K562 (cell line): ENCODE measurements around the gene TRAPPC5. TPM values are rescaled to one million over a fixed set of nuclear protein-coding genes. Genes with fewer than 3 reads are reported as not detected.
A peak's percentile ranks its signal among the peaks of the same experiment; 100 is the strongest.

Experiments used
- ASH1L ChIP-seq: fragments of 450-650 bp; IDR thresholded peaks from 2 replicates; pipeline ENCODE4 v1.6.1; 2018; ENCODE audit warnings: borderline replicate concordance, mild to moderate bottlenecking, low read depth; ENCODE audit not compliant: partially characterized antibody
- CREB3L1 ChIP-seq: fragments of 450-650 bp; IDR thresholded peaks from 2 replicates; pipeline ENCODE4 v1.6.1; 2014; ENCODE audit warnings: low read depth, mild to moderate bottlenecking, moderate library complexity, borderline replicate concordance
- ETV1 ChIP-seq: fragments of 450-650 bp; conservative IDR thresholded peaks from 2 replicates; pipeline ENCODE4 v1.6.1; 2016; ENCODE audit warnings: missing genetic modification characterization, control low read depth, low read depth, missing compliant biosample characterization
- FOXA1 ChIP-seq: fragments of 450-650 bp; IDR thresholded peaks from 2 replicates; pipeline ENCODE4 v1.6.1; 2016; ENCODE audit warnings: mild to moderate bottlenecking, borderline replicate concordance
- FUS ChIP-seq: fragments of 200-400 bp; formaldehyde crosslinking; optimal IDR thresholded peaks from 2 replicates; pipeline ENCODE3; 2017; ENCODE audit warnings: low read depth, low read length
- GTF3C2 ChIP-seq: IDR thresholded peaks from 3 replicates; pipeline ENCODE4 v1.6.1; 2011; ENCODE audit warnings: borderline replicate concordance, mild to moderate bottlenecking, moderate library complexity; ENCODE audit not compliant: insufficient read length; ENCODE audit errors: extremely low read depth
- POLR2A ChIP-seq: fragments of 450-650 bp; conservative IDR thresholded peaks from 2 replicates; pipeline ENCODE4 v1.6.1; 2016
- POLR3A ChIP-seq: IDR thresholded peaks from 2 replicates; pipeline ENCODE4 v1.6.1; 2011; ENCODE audit warnings: borderline replicate concordance, mild to moderate bottlenecking, moderate library complexity; ENCODE audit not compliant: insufficient read length, insufficient read depth; ENCODE audit errors: extremely low read depth
- PPARD ChIP-seq: fragments of 250-450 bp; sonication (Bioruptor Pico); IDR thresholded peaks from 2 replicates; pipeline ENCODE4 v1.8.0; 2022; ENCODE audit warnings: inconsistent platforms, mild to moderate bottlenecking, moderate library complexity
- SIRT6 ChIP-seq: IDR thresholded peaks from one replicate; pipeline ENCODE4 v1.6.1; 2012; ENCODE audit warnings: low read depth, mild to moderate bottlenecking, control low read depth, inconsistent platforms, low read length, moderate library complexity
- SRF ChIP-seq, 2 experiments: fragments of 250-450, 450-650 bp in 1 of 2; sonication (Bioruptor Pico) in 1 of 2; sonication (generic) in 1 of 2; formaldehyde crosslinking; IDR thresholded peaks; 2 replicates each; pipeline versions ENCODE4 v1.5.0 to v1.5.1; 2020 to 2022; ENCODE audit warnings: mild to moderate bottlenecking in 1 of 2, missing genetic modification reagents in 1 of 2
- THRA ChIP-seq: fragments of 450-650 bp; IDR thresholded peaks from 2 replicates; pipeline ENCODE4 v1.6.1; 2017; ENCODE audit warnings: mild to moderate bottlenecking, moderate library complexity
- WHSC1 ChIP-seq: IDR thresholded peaks from one replicate; pipeline ENCODE4 v1.6.1; 2012; ENCODE audit warnings: low read length, control low read depth, inconsistent platforms
- ZKSCAN8 ChIP-seq: fragments of 200-800 bp; sonication (Bioruptor generic); IDR thresholded peaks from 2 replicates; pipeline ENCODE4 v1.6.1; 2016; ENCODE audit warnings: missing genetic modification characterization, missing compliant biosample characterization
- ZNF655 ChIP-seq: fragments of 250-450 bp; sonication (Bioruptor Pico); IDR thresholded peaks from 2 replicates; pipeline ENCODE4 v1.5.0; 2021
- polyA plus RNA-seq, 8 experiments: library from polyadenylated mRNA; depleted of rRNA in 4 of 8; stranded (reverse) in 5 of 8; unstranded in 3 of 8; fragments of >200 nt; fragmentation: Nextera tagmentation in 2 of 8; fragmentation: Illumina TruSeq in 1 of 8; extraction: Ambion mirVana in 2 of 8; extraction: Trizol in 1 of 8; gene quantifications; 2 replicates each; pipeline versions ENCODE4 v1.2.1 to v1.2.3, GENCODE V29; 2011 to 2014; ENCODE audit warnings: inconsistent platforms in 1 of 8, missing spikeins in 1 of 8
- total RNA-seq, 7 experiments: library from RNA; depleted of rRNA in 6 of 7; stranded (reverse); fragments of >200 nt in 6 of 7; fragmentation: Illumina TruSeq in 2 of 7; extraction: Trizol in 2 of 7; gene quantifications; 2 replicates each; pipeline versions ENCODE4 v1.2.1 to v1.2.3, GENCODE V29; 2011 to 2021; ENCODE audit warnings: low replicate concordance in 1 of 7
- TF ChIP-seq, protein P1 (sequence below): fragments of 450-650 bp; IDR thresholded peaks from 2 replicates; pipeline ENCODE4 v1.7.1; 2018; ENCODE audit warnings: mild to moderate bottlenecking, low read depth; ENCODE audit not compliant: partially characterized antibody

Gene TRAPPC5
- total and polyA plus RNA-seq, 9 of the 15 experiments (the other 6 are each of a cell fraction or from before 2014, with no cell fraction given), result 2.0 to 76.9 (median 29.3) TPM

GRCh38 chr19:7652061-7652641, 28.5 kb upstream of the TRAPPC5 start (continued):
- TF ChIP-seq, protein P1, sequence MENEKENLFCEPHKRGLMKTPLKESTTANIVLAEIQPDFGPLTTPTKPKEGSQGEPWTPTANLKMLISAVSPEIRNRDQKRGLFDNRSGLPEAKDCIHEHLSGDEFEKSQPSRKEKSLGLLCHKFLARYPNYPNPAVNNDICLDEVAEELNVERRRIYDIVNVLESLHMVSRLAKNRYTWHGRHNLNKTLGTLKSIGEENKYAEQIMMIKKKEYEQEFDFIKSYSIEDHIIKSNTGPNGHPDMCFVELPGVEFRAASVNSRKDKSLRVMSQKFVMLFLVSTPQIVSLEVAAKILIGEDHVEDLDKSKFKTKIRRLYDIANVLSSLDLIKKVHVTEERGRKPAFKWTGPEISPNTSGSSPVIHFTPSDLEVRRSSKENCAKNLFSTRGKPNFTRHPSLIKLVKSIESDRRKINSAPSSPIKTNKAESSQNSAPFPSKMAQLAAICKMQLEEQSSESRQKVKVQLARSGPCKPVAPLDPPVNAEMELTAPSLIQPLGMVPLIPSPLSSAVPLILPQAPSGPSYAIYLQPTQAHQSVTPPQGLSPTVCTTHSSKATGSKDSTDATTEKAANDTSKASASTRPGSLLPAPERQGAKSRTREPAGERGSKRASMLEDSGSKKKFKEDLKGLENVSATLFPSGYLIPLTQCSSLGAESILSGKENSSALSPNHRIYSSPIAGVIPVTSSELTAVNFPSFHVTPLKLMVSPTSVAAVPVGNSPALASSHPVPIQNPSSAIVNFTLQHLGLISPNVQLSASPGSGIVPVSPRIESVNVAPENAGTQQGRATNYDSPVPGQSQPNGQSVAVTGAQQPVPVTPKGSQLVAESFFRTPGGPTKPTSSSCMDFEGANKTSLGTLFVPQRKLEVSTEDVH, result peak; percentile 71
- TF ChIP-seq ZNF655 (CRISPR knock-in tag) (no peak), ETV1 (tag) (peak; percentile 37; the same call in 1 of the 2 replicates), POLR3A (no peak), SIRT6 (no peak), POLR2A (no peak), CREB3L1 (no peak; the same call in 1 of the 2 replicates), GTF3C2 (no peak), FOXA1 (no peak), SRF (CRISPR knock-in tag; IDR thresholded peaks at IDR 0.05) (no peak), ZKSCAN8 (CRISPR knock-in tag) (no peak), PPARD (CRISPR knock-in tag) (no peak), THRA (no peak), FUS (no peak), ASH1L (no peak), WHSC1 (no peak)
